GM19239 (cell line): ENCODE results near the gene PDGFD.
"Not testable (repeated sequence)": the region's sequence is repeated elsewhere in the genome, so short reads cannot be mapped to it uniquely, and the experiment has no call there.

Experiments
- DNase-seq: peaks from one replicate; pipeline ENCODE4 v3.0.0; 2011; ENCODE audit warnings: low spot score; ENCODE audit not compliant: insufficient read length
- FAIRE-seq: peaks from 2 replicates; lab custom pipeline; 2011; peaks lifted over from hg19 to GRCh38; lab: Jason Lieb, UNC

PDGFD gene

GRCh38 chr11:104060004-104060794, 103.7 kb downstream of the PDGFD start:
- no peak for FAIRE-seq
- no peak for DNase-seq

- no peak for FAIRE-seq
- DNase-seq = no peak
These were observed 105.3 kb downstream of the PDGFD start for GRCh38 chr11:104058680-104059079.

- no peak for DNase-seq
- no peak for FAIRE-seq
These were observed 106.0 kb downstream of the PDGFD start for GRCh38 chr11:104057908-104058307.

- no peak for FAIRE-seq
- no peak for DNase-seq
These were observed 108.4 kb downstream of the PDGFD start for GRCh38 chr11:104055596-104055995.

- FAIRE-seq (no peak), DNase-seq (no peak)
These were observed 108.9 kb downstream of the PDGFD start for GRCh38 chr11:104054911-104055529.

- DNase-seq (no peak), FAIRE-seq (no peak)
These were observed 110.0 kb downstream of the PDGFD start for GRCh38 chr11:104053743-104054478.

GRCh38 chr11:104051778-104052177, 112.2 kb downstream of the PDGFD start:
- DNase-seq (no peak), FAIRE-seq (no peak)

GRCh38 chr11:104049116-104049515, 114.8 kb downstream of the PDGFD start:
- no peak for DNase-seq
- no peak for FAIRE-seq

- DNase-seq = not testable (repeated sequence)
These were observed 117.1 kb downstream of the PDGFD start for GRCh38 chr11:104046858-104047257.

GRCh38 chr11:104046331-104046730, 117.6 kb downstream of the PDGFD start:
- FAIRE-seq = no peak
- DNase-seq = no peak

More at GRCh38 chr11:104046858-104047257, 117.1 kb downstream of the PDGFD start:
- not testable (repeated sequence) for FAIRE-seq

- FAIRE-seq (no peak), DNase-seq (no peak)
These were observed 120.2 kb downstream of the PDGFD start for GRCh38 chr11:104043678-104044239.

- DNase-seq = no peak
- FAIRE-seq = no peak
These were observed 120.8 kb downstream of the PDGFD start for GRCh38 chr11:104043142-104043541.

- FAIRE-seq (no peak), DNase-seq (no peak)
These were observed 122.2 kb downstream of the PDGFD start for GRCh38 chr11:104041792-104042191.

- DNase-seq (no peak), FAIRE-seq (no peak)
These were observed 127.0 kb downstream of the PDGFD start for GRCh38 chr11:104036995-104037394.

- FAIRE-seq = no peak
- no peak for DNase-seq
These were observed 127.4 kb downstream of the PDGFD start, which contains the start of gene DDI1 for GRCh38 chr11:104036588-104036987. Gene DDI1 (plus strand): TSS chr11:104036640. CDS start chr11:104036823, 183 bp downstream.

GRCh38 chr11:104033561-104033960, 130.4 kb downstream of the PDGFD start:
- DNase-seq (no peak), FAIRE-seq (no peak)

- FAIRE-seq = no peak
These were observed 130.8 kb downstream of the PDGFD start for GRCh38 chr11:104033134-104033533.

GRCh38 chr11:104028476-104029263, 135.3 kb downstream of the PDGFD start:
- DNase-seq (no peak), FAIRE-seq (no peak)

More at GRCh38 chr11:104033134-104033533, 130.8 kb downstream of the PDGFD start:
- no peak for DNase-seq

- no peak for FAIRE-seq
- no peak for DNase-seq
These were observed 139.4 kb downstream of the PDGFD start for GRCh38 chr11:104024572-104024971.
